Mesodermal cell (in vitro differentiated cells): ENCODE measurements around the gene TES.

Experiments used
- H3K27ac ChIP-seq: 2 replicates; pipeline ENCODE4 v1.7.0; 2013; ENCODE audit warnings: mild to moderate bottlenecking, low read depth, low read length, moderate library complexity; ENCODE audit not compliant: severe bottlenecking
- H3K36me3 ChIP-seq: 2 replicates; pipeline ENCODE4 v1.7.1; 2013; ENCODE audit warnings: mild to moderate bottlenecking, low read length, moderate library complexity; ENCODE audit not compliant: control insufficient read depth, insufficient read depth
- H3K4me1 ChIP-seq: one replicate; pipeline ENCODE4 v1.7.1; 2013; ENCODE audit warnings: mild to moderate bottlenecking, low read length; ENCODE audit not compliant: insufficient read depth, control insufficient read depth, poor library complexity, severe bottlenecking
- H3K4me3 ChIP-seq: 2 replicates; pipeline ENCODE4 v1.7.0; 2013; ENCODE audit warnings: low read length, control low read depth, mild to moderate bottlenecking; ENCODE audit not compliant: insufficient read depth, poor library complexity, severe bottlenecking; ENCODE audit errors: extremely low read depth
- H3K9me3 ChIP-seq: 2 replicates; pipeline ENCODE4 v1.7.1; 2013; ENCODE audit warnings: mild to moderate bottlenecking, low read length, moderate library complexity; ENCODE audit not compliant: control insufficient read depth
- WGBS, 2 experiments: methylation state at CpG; one replicate each; pipeline ENCODE4 v1.1.5; 2013; ENCODE audit warnings: missing lambda C conversion rate in 2 of 2; ENCODE audit not compliant: insufficient coverage in 2 of 2; 5-methylcytosine and 5-hydroxymethylcytosine counted together

Gene TES

GRCh38 chr7:116231949-116232348 is 21.6 kb downstream of the TES start:
- H3K36me3 ChIP-seq, result no peaks in the 10 kb centered on the region
- peaks cover 4% of the 10 kb centered on the region for H3K4me1 ChIP-seq
- H3K9me3 ChIP-seq, result no peaks in the 10 kb centered on the region
- 100% methylated on average over 1 of the region's 1 CpG for WGBS, 2 experiments
- no peak overlapping the region for H3K4me3 ChIP-seq
- H3K27ac ChIP-seq, result no peak overlapping the region

- H3K4me3 ChIP-seq, result no peak overlapping the region
- H3K9me3 ChIP-seq, result no peaks in the 10 kb centered on the region
- peaks cover 2% of the 10 kb centered on the region for H3K36me3 ChIP-seq
- H3K4me1 ChIP-seq, result peaks cover 4% of the 10 kb centered on the region
- no peak overlapping the region for H3K27ac ChIP-seq
Observed at GRCh38 chr7:116232350-116232749, 22.0 kb downstream of the TES start.

GRCh38 chr7:116232920-116233319 is 22.6 kb downstream of the TES start:
- no peak overlapping the region for H3K27ac ChIP-seq

GRCh38 chr7:116234517-116235200 is 24.3 kb downstream of the TES start:
- no peak overlapping the region for H3K4me3 ChIP-seq
- WGBS, 2 experiments, result 97 to 98% methylated on average over 3 to 5 of the region's 9 CpGs
- H3K9me3 ChIP-seq, result no peaks in the 10 kb centered on the region
- peaks cover 10% of the 10 kb centered on the region for H3K36me3 ChIP-seq
- H3K27ac ChIP-seq, result no peak overlapping the region
- peaks cover 4% of the 10 kb centered on the region for H3K4me1 ChIP-seq

More at GRCh38 chr7:116232920-116233319, 22.6 kb downstream of the TES start:
- H3K4me1 ChIP-seq, result peaks cover 4% of the 10 kb centered on the region
- WGBS, 2 experiments, result no CpG with 5 or more reads among the region's 1 CpG
- no peaks in the 10 kb centered on the region for H3K9me3 ChIP-seq
- no peak overlapping the region for H3K4me3 ChIP-seq
- peaks cover 8% of the 10 kb centered on the region for H3K36me3 ChIP-seq

- H3K27ac ChIP-seq, result no peak overlapping the region
Observed at GRCh38 chr7:116235380-116235779, 25.0 kb downstream of the TES start.

GRCh38 chr7:116236020-116236630 is 25.8 kb downstream of the TES start:
- Histone ChIP-seq H3K4me3 (no peak overlapping the region), H3K4me1 (no peaks in the 10 kb centered on the region), H3K27ac (no peak overlapping the region), H3K9me3 (no peaks in the 10 kb centered on the region), H3K36me3 (peaks cover 14% of the 10 kb centered on the region)
- WGBS, 2 experiments, result no CpG with 5 or more reads among the region's 2 CpGs

More at GRCh38 chr7:116235380-116235779, 25.0 kb downstream of the TES start:
- no peak overlapping the region for H3K4me3 ChIP-seq
- H3K9me3 ChIP-seq, result no peaks in the 10 kb centered on the region
- H3K36me3 ChIP-seq, result peaks cover 13% of the 10 kb centered on the region
- H3K4me1 ChIP-seq, result peaks cover 4% of the 10 kb centered on the region

- no peaks in the 10 kb centered on the region for H3K4me1 ChIP-seq
- H3K36me3 ChIP-seq, result peaks cover 25% of the 10 kb centered on the region
- no peak overlapping the region for H3K27ac ChIP-seq
- no peak overlapping the region for H3K4me3 ChIP-seq
- 80 to 100% methylated on average over 1 of the region's 3 CpGs for WGBS, 2 experiments
- H3K9me3 ChIP-seq, result no peaks in the 10 kb centered on the region
Observed at GRCh38 chr7:116239020-116239419, 28.7 kb downstream of the TES start.

- no CpG with 5 or more reads among the region's 2 CpGs for WGBS, 2 experiments
- Histone ChIP-seq H3K27ac (no peak overlapping the region), H3K4me1 (no peaks in the 10 kb centered on the region), H3K36me3 (peaks cover 27% of the 10 kb centered on the region), H3K4me3 (no peak overlapping the region), H3K9me3 (peaks cover 3% of the 10 kb centered on the region)
Observed at GRCh38 chr7:116239434-116239833, 29.1 kb downstream of the TES start.

GRCh38 chr7:116240024-116240668 is 29.8 kb downstream of the TES start:
- no peak overlapping the region for H3K27ac ChIP-seq
- peaks cover 8% of the 10 kb centered on the region for H3K9me3 ChIP-seq
- peaks cover 34% of the 10 kb centered on the region for H3K36me3 ChIP-seq
- 100% methylated on average over 1 of the region's 4 CpGs; no CpG with 5 or more reads in 1 of the 2 experiments for WGBS, 2 experiments
- no peak overlapping the region for H3K4me3 ChIP-seq
- H3K4me1 ChIP-seq, result no peaks in the 10 kb centered on the region

GRCh38 chr7:116241291-116241690 is 31.0 kb downstream of the TES start:
- peaks cover 8% of the 10 kb centered on the region for H3K9me3 ChIP-seq
- no peak overlapping the region for H3K4me3 ChIP-seq
- H3K27ac ChIP-seq, result no peak overlapping the region
- no peaks in the 10 kb centered on the region for H3K4me1 ChIP-seq
- H3K36me3 ChIP-seq, result peaks cover 44% of the 10 kb centered on the region

GRCh38 chr7:116242178-116242577 is 31.8 kb downstream of the TES start:
- WGBS, 2 experiments, result no CpG with 5 or more reads among the region's 1 CpG
- Histone ChIP-seq H3K4me1 (no peaks in the 10 kb centered on the region), H3K9me3 (peaks cover 8% of the 10 kb centered on the region), H3K27ac (no peak overlapping the region), H3K4me3 (no peak overlapping the region), H3K36me3 (peaks cover 50% of the 10 kb centered on the region)
